NCI-H2171 treated with DMSO at 0.1 percent for 48 hours (cell line): Measurements from ENCODE around the gene E2F2.
A peak's percentile ranks its signal among the peaks of the same experiment; 100 is the strongest.
"Not testable (repeated sequence)": the region's sequence is repeated elsewhere in the genome, so short reads cannot be mapped to it uniquely, and the experiment has no call there.

ENCODE experiments used
- DNase-seq: peaks from one replicate; lab custom pipeline; 2025; lab: John Stamatoyannopoulos, UW

E2F2 gene

DNA sequence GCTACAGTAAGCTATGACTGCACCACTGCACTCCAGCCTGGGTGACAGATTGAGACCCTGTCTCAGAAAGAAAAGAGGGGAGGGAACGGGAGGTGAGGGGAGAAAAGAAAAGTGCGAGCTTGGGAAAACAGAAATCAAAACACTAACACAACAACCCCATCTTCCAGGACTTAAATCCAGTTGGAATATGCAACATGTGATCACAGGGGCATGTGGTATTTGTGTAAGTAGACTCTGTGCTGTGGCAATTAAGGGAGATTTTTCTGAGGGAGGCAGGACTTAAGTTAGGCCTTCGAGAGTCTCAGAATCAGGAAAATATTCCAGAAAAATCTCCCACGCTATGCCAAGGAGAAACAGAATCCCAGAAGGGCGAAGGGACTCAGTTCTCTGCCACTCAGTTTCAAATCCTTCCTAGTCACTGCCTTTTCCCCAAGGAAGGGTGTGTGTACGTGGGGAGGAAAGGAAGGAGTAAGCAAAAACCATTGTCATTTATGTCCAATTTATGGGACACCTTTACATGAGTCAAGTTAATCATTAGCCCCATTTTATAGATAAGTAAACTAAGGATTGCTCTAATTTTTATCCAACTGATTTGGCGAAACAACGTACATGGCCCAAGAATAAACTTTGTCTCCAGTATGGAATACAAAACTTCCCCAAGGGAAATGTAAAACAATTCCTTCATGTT is 16.0 kb upstream of the E2F2 start:
- no peak for DNase-seq

DNA sequence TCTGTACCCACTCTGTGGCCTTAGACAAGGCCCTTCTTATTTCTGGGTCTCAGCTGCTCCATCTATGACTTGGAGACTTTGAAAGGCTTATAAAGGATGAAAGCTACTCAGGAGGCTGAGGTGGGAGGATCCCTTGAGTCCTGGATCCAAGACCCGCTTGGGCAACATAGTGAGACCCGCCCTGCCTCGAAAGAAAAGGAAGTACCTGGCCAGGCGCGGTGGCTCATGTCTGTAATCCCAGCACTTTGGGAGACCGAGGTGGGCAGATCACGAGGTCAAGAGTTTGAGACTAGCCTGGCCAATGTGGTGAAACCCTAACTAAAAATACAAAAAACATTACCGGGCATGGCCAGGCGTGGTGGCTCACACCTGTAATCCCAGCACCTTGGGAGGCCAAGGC is 14.8 kb upstream of the E2F2 start:
- no peak for DNase-seq

DNA sequence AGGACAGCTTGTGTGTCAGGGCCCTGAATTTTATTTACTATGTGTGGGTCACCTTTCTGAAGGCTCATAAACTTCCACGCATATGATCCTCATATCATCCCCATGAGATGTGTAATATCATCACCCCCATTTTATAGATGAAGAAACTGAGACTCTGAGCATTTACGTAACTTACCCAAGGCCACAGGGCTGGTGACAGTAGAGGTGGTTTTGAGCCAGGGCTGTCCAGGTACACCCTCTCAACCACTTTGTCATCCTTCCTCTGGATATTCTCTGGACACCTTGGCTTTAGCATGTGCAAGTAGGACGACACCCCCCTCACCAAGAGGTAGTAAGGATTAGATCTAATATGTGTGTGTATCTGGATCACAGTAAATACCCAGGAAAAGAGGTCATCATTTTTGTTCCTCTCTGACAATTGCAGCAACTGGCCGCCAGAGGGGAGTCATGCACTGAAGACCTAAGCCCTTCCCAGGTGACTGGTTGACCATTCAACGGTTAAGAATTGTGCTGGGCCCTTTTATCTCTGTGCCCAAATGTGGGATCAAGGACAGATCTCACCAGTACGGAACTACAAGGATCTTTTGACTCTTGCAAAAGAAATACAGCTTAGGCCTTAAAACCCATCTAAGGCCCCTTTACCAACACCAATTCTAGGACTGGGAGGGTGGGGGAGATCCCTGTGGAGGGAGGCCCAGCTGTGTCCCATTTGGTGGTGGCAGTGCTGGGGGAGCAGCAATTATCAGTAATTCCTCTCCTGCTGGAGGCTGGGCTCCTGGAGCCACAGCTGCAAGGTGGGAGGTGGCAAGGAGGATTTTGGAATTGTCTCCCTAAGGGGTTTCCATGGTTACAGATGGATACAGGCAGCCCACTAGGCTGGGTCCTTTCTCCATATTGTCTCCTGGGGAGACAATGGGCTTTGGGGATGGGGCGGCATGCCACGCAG is 13.7 kb upstream of the E2F2 start:
- DNase-seq = peak; percentile 84

DNA sequence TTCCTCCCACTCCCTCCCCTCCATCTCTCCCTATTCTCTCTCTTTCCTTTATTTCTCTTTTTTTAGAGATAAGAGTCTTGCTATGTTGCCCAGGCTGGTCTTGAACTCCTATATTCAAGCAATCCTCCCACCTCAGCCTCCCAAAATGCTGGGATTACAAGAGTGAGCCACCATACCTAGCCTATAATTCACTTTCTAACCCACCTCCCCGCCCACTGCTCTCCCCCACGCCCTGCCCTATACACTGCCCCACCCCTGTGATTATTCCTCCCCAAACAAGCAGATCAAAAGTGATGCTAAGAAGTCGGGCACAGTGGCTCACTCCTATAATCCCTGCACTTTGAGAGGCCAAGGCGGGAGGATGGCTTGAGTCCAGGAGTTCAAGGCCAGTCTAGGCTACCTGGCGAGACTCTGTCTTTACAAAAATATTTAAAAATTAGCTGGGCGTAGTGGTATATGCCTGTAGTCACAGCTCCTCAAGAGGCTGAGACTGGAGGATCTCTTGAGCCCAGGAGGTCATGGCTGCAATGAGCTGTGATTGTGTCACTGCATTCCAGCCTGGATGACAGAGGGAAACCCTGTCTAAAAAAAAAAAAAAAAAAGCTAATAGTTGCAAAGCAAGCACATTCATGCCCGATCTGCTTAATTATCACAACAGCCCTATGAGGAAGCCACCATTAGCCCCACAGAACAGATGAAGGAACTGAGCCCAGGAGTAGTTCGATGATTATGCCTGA is 12.8 kb upstream of the E2F2 start:
- peak; percentile 48 for DNase-seq

DNA sequence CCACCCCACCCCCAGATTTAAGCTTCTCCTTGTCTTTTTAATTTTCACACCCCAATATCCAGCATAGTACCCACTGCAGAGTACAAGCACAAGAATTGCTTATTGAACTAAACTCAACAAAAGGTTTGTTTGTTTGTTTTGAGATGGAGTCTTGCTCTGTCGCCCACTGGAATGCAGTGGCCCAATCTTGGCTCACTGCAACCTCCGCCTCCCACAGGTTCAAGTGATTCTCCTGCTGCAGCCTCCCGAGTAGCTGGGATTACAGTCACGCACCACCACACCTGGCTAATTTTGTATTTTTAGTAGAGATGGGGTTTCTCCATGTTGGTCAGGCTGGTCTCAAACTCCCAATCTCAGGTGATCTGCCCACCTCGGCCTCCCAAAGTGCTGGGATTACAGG is 11.9 kb upstream of the E2F2 start:
- DNase-seq = not testable (repeated sequence)

DNA sequence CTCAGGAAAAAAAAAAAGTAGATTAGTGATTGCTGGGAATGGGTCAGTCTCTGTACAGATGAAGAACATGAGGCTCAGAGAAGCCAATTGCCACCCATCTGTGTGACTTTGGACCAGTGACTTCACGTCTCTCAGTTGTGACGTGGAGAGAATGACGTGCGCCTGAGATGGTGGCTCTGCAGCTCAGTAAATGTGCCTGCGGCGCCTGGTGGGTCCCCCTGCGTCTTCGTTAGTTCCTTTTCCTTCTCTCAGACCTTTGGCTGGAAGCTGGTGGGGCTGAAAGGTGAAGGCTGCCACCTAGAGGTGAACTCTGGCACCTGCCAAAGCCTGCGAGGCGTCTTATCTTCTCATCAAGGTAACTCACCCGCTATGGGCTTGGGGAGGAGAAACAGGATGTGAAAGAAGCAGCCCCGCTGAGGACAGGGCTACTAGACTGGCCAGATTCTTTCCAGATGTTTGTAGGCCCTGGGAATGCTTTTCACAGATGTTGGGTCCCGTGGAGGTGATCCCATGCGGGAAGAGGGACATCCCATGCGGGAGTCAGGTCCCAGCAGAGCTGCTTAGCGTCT is 8.7 kb upstream of the E2F2 start:
- peak; percentile 96 for DNase-seq

DNA sequence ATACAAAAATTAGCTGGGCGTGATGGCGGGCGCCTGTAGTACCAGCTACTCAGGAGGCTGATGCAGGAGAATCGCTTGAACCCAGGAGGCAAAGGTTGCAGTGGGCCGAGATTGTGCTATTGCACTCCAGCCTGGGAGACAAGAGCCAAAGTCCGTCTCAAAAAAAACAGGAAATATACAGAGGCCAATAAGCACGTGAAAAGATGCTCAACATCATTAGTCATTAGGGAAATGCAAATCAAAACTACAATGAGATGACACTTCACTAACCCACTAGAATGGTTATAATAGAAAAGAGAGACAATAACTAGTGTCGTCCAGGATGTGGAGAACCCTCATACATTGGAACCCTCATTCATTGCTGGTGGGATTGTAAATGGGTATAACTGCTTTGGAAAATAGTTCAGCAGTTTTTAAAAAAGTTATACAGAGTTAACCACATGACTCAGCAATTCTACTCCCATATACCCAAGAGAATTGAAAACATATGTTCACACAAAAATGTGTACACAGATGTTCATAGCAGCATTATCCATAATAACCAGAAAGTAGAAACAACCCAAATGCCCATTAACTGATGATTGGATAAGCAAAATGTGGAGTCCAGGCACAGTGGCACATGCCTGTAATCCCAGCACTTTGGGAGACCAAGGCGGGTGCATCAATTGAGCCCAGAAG is 6.4 kb upstream of the E2F2 start:
- peak; percentile 61 for DNase-seq

DNA sequence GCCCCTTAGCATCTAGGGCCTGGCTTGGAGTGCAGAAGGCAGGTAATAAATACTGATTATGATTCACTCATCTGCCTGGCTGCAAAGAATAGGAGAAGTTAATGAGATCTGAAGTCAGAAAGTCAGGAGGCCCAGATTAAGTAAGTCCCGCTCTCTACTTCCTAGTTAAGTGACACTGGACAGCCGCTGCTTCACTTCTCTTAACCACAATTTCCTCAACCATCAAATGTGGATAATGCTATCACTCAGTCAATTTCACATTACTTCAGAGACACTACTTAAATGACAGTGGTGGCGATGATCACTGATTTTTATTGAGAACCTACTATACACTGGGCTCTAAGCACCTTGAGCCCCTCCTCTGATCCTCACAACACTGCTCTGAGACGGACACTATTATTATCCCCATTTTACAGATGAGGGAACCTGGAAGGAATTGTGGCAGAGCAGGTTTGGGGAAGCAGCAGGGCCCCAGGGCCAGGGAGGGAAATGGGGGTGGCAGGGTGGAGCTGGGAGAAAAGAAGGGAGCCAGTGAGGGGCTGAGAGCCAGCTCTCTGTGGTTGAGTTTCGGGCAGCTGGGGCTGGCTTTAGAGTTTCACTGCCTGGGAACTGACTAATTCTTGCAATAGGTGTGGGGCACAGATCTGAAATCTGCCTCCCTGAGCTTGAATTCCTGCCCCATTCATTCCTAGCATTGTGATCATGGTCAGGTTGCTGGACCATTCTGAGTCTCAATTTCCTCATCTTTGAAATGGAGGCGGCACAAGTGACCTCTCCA is 2.4 kb upstream of the E2F2 start:
- DNase-seq = no peak

DNA sequence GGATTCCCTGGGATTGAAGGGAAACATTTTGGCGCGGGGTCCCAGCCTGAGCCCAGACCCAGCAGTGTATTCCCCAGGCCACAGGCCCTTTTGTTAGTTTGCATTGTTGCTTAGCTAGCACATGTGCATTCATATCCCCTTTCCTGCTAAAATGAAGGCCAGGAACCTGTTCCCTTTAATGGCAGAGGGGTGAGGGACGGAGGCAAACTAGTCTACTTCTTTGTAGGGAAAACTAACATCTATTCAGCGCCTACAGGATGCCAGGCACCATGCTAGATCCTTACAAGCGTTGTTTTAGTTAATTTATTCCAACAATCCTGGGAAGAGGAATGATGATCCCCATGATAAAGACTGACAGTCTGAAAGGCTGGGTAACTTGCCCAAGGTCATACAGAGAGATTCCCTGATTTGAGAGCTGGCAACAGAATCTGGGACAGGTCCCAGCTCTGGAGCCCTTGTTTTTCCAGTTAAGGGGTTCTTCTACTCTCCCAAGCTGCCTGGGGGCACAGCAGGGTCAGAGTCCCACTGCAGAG is 595 bp upstream of the E2F2 start:
- no peak for DNase-seq

DNA sequence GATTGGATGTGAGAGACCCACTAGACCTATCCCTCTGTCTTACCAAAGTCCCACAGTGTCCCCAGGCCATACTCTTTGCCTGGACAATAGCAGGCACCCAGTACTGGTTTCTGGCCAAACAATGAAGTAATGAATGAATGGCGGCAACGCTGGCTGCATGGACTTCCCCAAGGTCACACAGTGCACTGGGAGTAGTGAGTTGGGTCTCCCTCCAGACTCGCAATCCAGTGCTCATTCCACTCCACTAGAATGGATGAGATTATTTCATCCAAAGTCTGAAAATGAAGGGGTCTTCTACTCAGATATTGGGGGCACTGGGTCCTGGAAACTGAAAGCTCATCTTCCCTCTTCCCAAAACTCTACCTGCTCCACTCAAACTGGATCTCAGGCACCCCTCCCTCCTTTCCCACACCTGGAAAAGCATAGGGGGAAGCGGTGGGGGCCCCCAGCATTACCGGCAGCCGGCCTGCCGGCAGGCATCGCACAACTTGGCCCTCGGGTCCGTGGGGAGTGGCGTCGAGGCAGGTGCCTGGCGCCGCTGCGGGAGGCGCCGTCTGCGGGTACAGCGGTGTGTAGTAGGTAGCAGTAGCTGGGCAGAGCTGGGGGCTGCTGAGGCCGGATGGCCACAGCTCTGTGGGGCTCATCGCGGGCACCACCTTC is 816 bp downstream of the E2F2 start:
- no peak for DNase-seq

DNA sequence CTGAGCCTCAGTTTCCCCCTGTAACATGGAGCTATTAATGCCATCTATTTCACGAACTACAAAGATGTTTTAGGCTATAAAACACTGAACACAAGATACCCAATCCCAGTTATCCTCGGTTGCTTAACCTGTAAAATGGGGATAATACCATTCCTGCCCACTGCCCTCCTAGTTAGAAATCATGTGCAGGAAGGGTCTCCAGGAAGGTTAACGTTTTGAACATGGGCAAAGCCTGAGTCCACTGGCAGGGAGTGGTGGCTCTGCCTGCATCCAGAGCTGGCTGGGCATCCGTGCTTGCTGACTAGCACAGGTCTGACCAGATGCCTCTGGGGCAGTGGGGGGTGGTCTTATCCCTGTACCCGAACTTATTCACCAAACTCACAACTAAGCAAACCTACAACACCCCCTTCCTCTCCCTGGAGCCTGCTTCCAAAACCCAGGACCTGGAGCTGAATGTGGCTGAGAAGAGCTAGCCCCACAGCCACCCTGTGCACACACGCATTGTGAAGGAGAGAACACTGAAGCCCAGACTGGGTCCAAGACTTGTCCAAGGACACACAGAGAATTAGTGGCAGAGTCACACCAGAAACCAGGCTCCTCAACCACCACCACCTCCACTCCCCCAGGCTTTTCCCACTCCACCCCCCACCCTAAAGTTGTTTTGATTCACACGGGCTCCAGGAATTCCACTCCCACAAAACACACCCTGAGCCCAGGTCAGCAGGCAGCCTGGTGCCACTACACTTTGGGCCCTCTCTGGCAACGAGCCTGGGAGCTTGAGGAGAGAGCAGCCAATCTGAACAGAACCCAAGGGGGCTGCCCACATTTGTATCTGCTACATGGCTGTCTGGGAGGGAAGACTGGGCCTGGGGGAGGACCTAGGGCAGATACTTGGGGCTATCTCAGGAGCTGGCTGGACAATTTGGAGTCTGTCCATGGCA is 1.6 kb downstream of the E2F2 start:
- DNase-seq = no peak

DNA sequence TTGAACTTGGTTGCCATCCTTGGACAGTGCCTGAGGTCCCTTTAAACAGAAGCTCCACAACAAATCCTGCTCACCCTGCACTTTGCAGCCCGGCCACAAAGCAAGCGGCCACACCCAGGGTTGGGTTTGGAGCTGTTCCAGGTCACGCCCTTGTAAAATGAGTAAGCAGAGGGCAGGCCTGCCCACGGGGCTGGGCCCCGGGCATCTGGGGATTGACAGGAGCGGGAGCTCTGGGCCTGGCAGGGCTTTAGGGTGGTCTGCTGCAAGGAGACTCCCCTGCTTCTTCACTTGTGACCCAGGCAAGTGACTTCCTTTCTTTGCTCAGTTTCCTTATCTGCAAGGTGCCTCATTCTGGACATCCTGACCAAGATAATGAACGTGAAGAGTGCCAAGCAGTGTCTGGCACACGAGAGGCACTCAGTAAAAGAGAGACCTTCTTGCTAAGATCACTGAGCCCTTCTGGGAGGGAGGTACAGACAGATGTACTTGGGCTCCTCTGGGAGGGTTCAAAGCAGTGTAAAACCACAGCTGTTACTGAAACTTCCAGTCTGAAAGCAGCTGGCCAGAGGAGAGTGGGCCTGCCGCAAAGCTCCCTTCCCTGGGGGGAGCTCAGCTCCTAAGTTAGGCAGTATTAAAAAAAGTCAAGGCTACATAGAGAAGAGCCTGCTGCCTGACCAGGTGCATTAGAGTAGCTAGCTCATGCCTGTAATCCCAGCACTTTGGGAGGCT is 2.6 kb downstream of the E2F2 start:
- DNase-seq = peak; percentile 93

DNA sequence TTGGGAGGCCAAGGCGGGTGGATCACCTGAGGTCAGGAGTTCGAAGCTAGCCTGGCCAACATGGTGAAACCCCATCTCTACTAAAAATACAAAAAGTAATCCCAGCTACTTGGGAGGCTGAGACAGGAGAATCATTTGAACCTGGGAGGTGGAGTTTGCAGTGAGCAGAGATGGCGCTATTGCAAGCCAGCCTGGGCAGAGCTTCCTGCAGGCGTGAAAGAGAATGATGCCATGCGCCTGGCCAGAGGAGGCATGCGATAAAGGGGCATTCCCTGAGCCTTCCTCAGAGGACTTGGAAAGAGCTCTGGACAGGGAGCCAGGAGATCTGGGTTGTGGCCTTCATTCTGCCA is 3.2 kb downstream of the E2F2 start:
- DNase-seq = no peak

DNA sequence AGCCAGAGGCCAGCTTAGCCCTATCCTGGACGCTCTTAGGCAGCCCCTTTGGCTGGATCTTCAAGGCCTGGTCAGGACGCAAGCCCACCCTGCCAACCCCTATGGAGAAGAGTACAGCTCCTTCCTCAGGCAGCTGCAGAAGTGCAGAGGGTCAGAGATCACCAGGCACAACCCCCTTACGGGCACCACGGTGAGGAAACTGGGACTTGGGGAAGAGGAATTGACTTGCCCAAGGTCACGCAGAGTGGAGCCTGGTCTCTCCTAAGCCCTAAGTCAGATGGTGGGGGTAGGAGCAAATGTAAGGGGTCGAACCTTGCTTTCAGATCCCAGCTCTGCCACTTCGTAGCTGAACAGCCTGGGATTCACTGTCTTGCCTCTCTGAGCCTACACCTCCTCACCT is 3.7 kb downstream of the E2F2 start:
- no peak for DNase-seq

DNA sequence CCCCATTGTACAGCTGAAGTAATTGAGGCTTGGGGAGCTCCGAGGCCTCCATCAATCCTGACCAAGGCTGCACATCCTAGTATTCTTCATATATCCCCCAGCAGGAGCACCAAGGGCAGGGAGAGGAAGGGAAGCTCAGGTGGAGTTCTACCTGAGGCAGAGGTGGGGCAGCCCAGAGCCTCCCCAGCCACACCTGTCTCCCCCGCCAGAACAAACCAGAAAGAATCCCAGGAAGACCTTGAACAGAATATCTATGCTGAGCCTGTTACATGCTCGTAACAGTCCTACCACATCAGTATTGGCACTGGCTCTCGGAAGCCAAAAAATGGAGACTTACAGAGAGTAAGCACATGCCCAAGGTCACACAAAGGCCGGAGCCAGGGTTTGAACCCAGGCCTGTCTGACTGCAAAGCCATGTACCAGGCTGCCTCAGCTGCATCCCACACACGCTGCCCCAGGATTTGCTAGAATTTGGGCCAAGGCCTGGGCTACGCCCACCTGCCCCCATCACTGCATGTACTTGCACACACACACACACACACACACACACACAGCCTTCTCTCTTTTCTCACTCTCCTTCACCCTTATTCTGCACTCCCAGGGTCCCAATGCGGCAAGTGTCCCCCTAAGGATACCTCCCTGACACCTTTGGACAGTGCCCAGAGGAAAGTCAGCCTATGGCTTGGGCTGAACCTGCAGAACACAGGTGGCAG is 4.5 kb downstream of the E2F2 start:
- DNase-seq = no peak

DNA sequence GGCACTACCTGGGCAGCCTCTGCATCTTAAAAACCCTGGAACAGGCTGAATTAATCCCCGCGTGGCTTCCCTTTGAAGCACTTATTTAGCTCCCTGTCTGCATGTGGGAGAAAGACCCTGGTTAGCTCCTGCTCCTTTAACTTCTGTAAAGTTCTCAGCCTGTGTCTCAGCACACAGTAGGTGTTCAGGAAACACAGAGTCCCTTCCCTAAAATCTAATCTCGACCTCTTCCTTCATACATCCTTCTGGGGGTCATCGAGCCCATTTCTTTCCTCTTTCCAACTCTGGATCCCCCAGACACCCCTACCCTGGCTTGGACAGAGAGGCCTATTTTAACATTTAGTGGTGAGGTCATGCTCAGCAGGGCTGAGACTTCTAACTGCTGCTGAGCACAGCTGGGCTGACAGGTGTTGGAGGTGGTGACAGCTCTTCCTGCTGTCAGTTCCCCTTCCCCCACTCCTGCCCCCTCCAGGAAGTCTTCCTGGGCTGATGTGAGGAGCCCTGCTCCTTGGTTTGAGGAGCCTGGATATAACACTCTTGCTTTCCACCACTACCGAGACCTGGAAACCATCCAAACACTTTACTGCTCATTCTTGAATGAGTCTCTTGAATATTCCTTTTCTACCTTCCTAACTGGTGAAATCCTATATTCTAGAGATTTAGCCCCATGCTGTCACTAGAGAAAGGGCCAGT is 5.3 kb downstream of the E2F2 start:
- DNase-seq = peak; percentile 73
